IMR-90 (cell line): ENCODE measurements around the gene TMEM41A. TPM values are rescaled to one million over a fixed set of nuclear protein-coding genes. Genes with fewer than 3 reads are reported as not detected.

Experiments used
- ATAC-seq: fragments of 200-7000 bp; cut with Tn5 transposase; 2 replicates; pipeline ENCODE4 v1.9.1; 2020; ENCODE audit warnings: low read depth, mild to moderate bottlenecking, moderate library complexity
- BruUV-seq: library from RNA; stranded (reverse); fragments of 400-500 nt; replicated peaks from 2 replicates; lab custom pipeline; 2021; lab: Mats Ljungman, UMichigan
- CTCF ChIA-PET: fragments of 300-600 bp; formaldehyde crosslinking; extraction: SDS; loops from one replicate; lab custom pipeline; 2021; ENCODE audit warnings: antibody characterized with exemption; lab: Yijun Ruan, JAX
- POLR2A ChIA-PET: fragments of 300-600 bp; sonication (Branson Sonifier 250); formaldehyde crosslinking; loops from one replicate; lab custom pipeline; 2022; ENCODE audit warnings: antibody characterized with exemption; ENCODE audit not compliant: unreplicated experiment; lab: Charles Lee
- DNase-seq: peaks from one replicate; pipeline ENCODE4 v3.0.0; 2013
- H2AFZ ChIP-seq: replicated peaks from 2 replicates; pipeline ENCODE3; 2013; ENCODE audit warnings: low read length, mild to moderate bottlenecking; ENCODE audit not compliant: poor library complexity
- H2AK5ac ChIP-seq: 2 replicates; pipeline ENCODE4 v1.6.1; 2013; ENCODE audit warnings: low read depth, low read length, inconsistent platforms
- H2AK9ac ChIP-seq: replicated peaks from 2 replicates; pipeline ENCODE3; 2013; ENCODE audit warnings: mild to moderate bottlenecking, low read depth, low read length, moderate library complexity; ENCODE audit not compliant: poor library complexity
- H2BK120ac ChIP-seq: 2 replicates; pipeline ENCODE4 v1.6.1; 2013; ENCODE audit warnings: low read depth, low read length, inconsistent platforms
- H2BK15ac ChIP-seq: 3 replicates; pipeline ENCODE4 v1.6.1; 2013; ENCODE audit warnings: low read depth, low read length, inconsistent platforms
- H2BK20ac ChIP-seq: 2 replicates; pipeline ENCODE4 v1.6.1; 2013; ENCODE audit warnings: low read depth, mild to moderate bottlenecking, inconsistent platforms, low read length, moderate library complexity
- H2BK5ac ChIP-seq: 2 replicates; pipeline ENCODE4 v1.6.1; 2013; ENCODE audit warnings: mild to moderate bottlenecking, low read depth, low read length, inconsistent platforms; ENCODE audit not compliant: poor library complexity, severe bottlenecking
- H3K14ac ChIP-seq: replicated peaks from 2 replicates; pipeline ENCODE4 v1.6.1; 2013; ENCODE audit warnings: low read depth, low read length, inconsistent platforms
- H3K18ac ChIP-seq: 2 replicates; pipeline ENCODE4 v1.6.1; 2013; ENCODE audit warnings: low read depth, low read length, control low read depth
- H3K23ac ChIP-seq: 2 replicates; pipeline ENCODE4 v1.6.1; 2013; ENCODE audit warnings: low read depth, low read length, inconsistent platforms
- H3K27ac ChIP-seq: 2 replicates; pipeline ENCODE4 v1.5.1; 2013; ENCODE audit warnings: mild to moderate bottlenecking, control low read depth, low read length; ENCODE audit not compliant: insufficient read depth
- H3K27me3 ChIP-seq: 2 replicates; pipeline ENCODE4 v1.6.1; 2013; ENCODE audit warnings: low read length; ENCODE audit not compliant: control insufficient read depth, insufficient read depth
- H3K36me3 ChIP-seq: 2 replicates; pipeline ENCODE4 v1.6.1; 2013; ENCODE audit warnings: low read length, mixed read lengths; ENCODE audit not compliant: control insufficient read depth, insufficient read depth
- H3K4ac ChIP-seq: 2 replicates; pipeline ENCODE4 v1.6.1; 2013; ENCODE audit warnings: low read depth, low read length, inconsistent platforms
- H3K4me1 ChIP-seq: 2 replicates; pipeline ENCODE4 v1.6.1; 2013; ENCODE audit warnings: low read length, mixed read lengths; ENCODE audit not compliant: control insufficient read depth, insufficient read depth
- H3K4me2 ChIP-seq: 2 replicates; pipeline ENCODE4 v1.6.1; 2013; ENCODE audit warnings: low read depth, mild to moderate bottlenecking, control low read depth, low read length, moderate library complexity
- H3K4me3 ChIP-seq: 2 replicates; pipeline ENCODE4 v1.5.1; 2013; ENCODE audit warnings: low read depth, mild to moderate bottlenecking, control low read depth, low read length, moderate library complexity; ENCODE audit not compliant: insufficient read depth
- H3K56ac ChIP-seq: 2 replicates; pipeline ENCODE4 v1.6.1; 2013; ENCODE audit warnings: low read length, inconsistent platforms; ENCODE audit not compliant: insufficient read depth; ENCODE audit errors: extremely low read depth
- H3K79me1 ChIP-seq, 2 experiments: 2 replicates each; pipeline ENCODE4 v1.6.1; 2013; ENCODE audit warnings: low read length in 2 of 2, inconsistent platforms in 1 of 2, low read depth in 1 of 2
- H3K9ac ChIP-seq: 2 replicates; pipeline ENCODE4 v1.6.1; 2013; ENCODE audit warnings: low read depth, low read length, control low read depth
- H3K9me1 ChIP-seq: 2 replicates; pipeline ENCODE4 v1.6.1; 2013; ENCODE audit warnings: low read length, inconsistent platforms; ENCODE audit not compliant: insufficient read depth
- H3K9me3 ChIP-seq: 2 replicates; pipeline ENCODE4 v1.6.1; 2013; ENCODE audit warnings: low read length; ENCODE audit not compliant: control insufficient read depth, insufficient read depth
- H4K20me1 ChIP-seq: 2 replicates; pipeline ENCODE4 v1.6.1; 2013; ENCODE audit warnings: low read length, inconsistent platforms; ENCODE audit not compliant: insufficient read depth
- H4K5ac ChIP-seq: 2 replicates; pipeline ENCODE4 v1.6.1; 2013; ENCODE audit warnings: mild to moderate bottlenecking, low read depth, low read length, control low read depth
- H4K8ac ChIP-seq, 2 experiments: 2 replicates each; pipeline ENCODE4 v1.6.1; 2013; ENCODE audit warnings: low read depth in 2 of 2, low read length in 2 of 2, control low read depth in 1 of 2, inconsistent platforms in 1 of 2
- H4K91ac ChIP-seq: 2 replicates; pipeline ENCODE4 v1.6.1; 2013; ENCODE audit warnings: low read depth, low read length, inconsistent platforms; ENCODE audit not compliant: insufficient read depth
- CHD1 ChIP-seq: IDR thresholded peaks from 2 replicates; pipeline ENCODE4 v1.6.1; 2012; ENCODE audit warnings: low read depth, low read length, improper control_type of control experiment
- FOS ChIP-seq: fragments of 150-350 bp; IDR thresholded peaks from 2 replicates; pipeline ENCODE4 v1.6.1; 2016; ENCODE audit warnings: low read depth, low read length
- MAFK ChIP-seq: IDR thresholded peaks from 2 replicates; pipeline ENCODE4 v1.6.1; 2012; ENCODE audit warnings: low read depth, low read length, improper control_type of control experiment
- MAZ ChIP-seq: IDR thresholded peaks from 2 replicates; pipeline ENCODE4 v1.6.1; 2012; ENCODE audit warnings: low read depth, mild to moderate bottlenecking, low read length, improper control_type of control experiment, moderate library complexity, borderline replicate concordance
- MXI1 ChIP-seq: IDR thresholded peaks from 2 replicates; pipeline ENCODE4 v1.6.1; 2012; ENCODE audit warnings: low read depth, mild to moderate bottlenecking, low read length, moderate library complexity, borderline replicate concordance
- RFX5 ChIP-seq: IDR thresholded peaks from 2 replicates; pipeline ENCODE4 v1.8.0; 2012; ENCODE audit warnings: low read depth, mild to moderate bottlenecking, low read length, moderate library complexity
- WGBS, 2 experiments: methylation state at CpG; one replicate each; pipeline versions ENCODE4 v1.1.5 to v1.1.7; 2013; ENCODE audit warnings: missing lambda C conversion rate in 2 of 2; ENCODE audit not compliant: insufficient read length in 1 of 2; ENCODE audit errors: extremely low coverage in 2 of 2; 5-methylcytosine and 5-hydroxymethylcytosine counted together
- dilution Hi-C: fragments of 300-500 bp; cut with HindIII; formaldehyde crosslinking; loops from one replicate; pipeline ENCODE4 v1.14.3; 2018; ENCODE audit warnings: low sequenced_read_pairs; ENCODE audit not compliant: unreplicated experiment
- in situ Hi-C: fragments of 300-500 bp; cut with MboI; formaldehyde crosslinking; loops from 3 replicates; pipeline ENCODE4 v1.14.3; 2019; ENCODE audit warnings: low sequenced_read_pairs, inconsistent platforms, mixed read lengths
- intact Hi-C: fragments of 100-400 bp; cut with micrococcal nuclease; formaldehyde crosslinking; loops from 2 replicates; pipeline ENCODE4 v1.10.0; 2022
- polyA plus RNA-seq, 3 experiments: library from polyadenylated mRNA; depleted of rRNA; stranded (reverse); fragments of >200 nt; gene quantifications; 2 replicates each; pipeline ENCODE4 v1.2.3, GENCODE V29; 2012; ENCODE audit warnings: low replicate concordance in 1 of 3
- total RNA-seq: library from RNA; depleted of rRNA; stranded (reverse); fragments of >200 nt; gene quantifications from 2 replicates; pipeline ENCODE4 v1.2.3, GENCODE V29; 2012
- TF ChIP-seq, protein P1 (sequence below): conservative IDR thresholded peaks from 2 replicates; pipeline ENCODE4 v1.5.1; 2012; ENCODE audit warnings: mild to moderate bottlenecking, low read depth, low read length, improper control_type of control experiment
- TF ChIP-seq, protein P2 (sequence below): fragments of 150-350 bp; IDR thresholded peaks from 2 replicates; pipeline ENCODE4 v1.6.1; 2016; ENCODE audit warnings: low read depth, mild to moderate bottlenecking, low read length, moderate library complexity, borderline replicate concordance

TMEM41A gene
- total and polyA plus RNA-seq, 2 of the 4 experiments (the other 2 are of a cell fraction), result 10.6 to 12.5 TPM

- Histone ChIP-seq H4K91ac (no peak overlapping the region), H2BK15ac (no peak overlapping the region), H4K20me1 (no peaks in the 10 kb centered on the region), H3K9ac (no peak overlapping the region), H3K23ac (no peak overlapping the region), H3K27me3 (no peaks in the 10 kb centered on the region), H4K8ac (no peak overlapping the region), H2BK20ac (no peak overlapping the region), H4K5ac (no peak overlapping the region), H3K14ac (no peak overlapping the region), H2AK9ac (no peak overlapping the region), H3K27ac (no peak overlapping the region), H3K36me3 (peaks cover 12% of the 10 kb centered on the region), H2AK5ac (no peak overlapping the region), H3K9me1 (peaks cover 3% of the 10 kb centered on the region; the same call in 1 of the 2 replicates), H3K4me1 (no peaks in the 10 kb centered on the region), H2BK5ac (no peak overlapping the region), H3K4me2 (no peak overlapping the region), H3K9me3 (no peaks in the 10 kb centered on the region), H3K56ac (no peak overlapping the region), H2BK120ac (no peak overlapping the region), H3K4me3 (no peak overlapping the region), H3K4ac (no peak overlapping the region), H3K79me1 (0 out of 4 replicates have a peak, but pooled peaks cover 0 to 4% of the 10 kb centered on the region in 2 experiments), H2AFZ (no peak overlapping the region), H3K18ac (no peak overlapping the region)
- no peak for ATAC-seq
- TF ChIP-seq MAFK (no peak), MAZ (no peak), FOS (no peak), CHD1 (no peak), RFX5 (no peak), MXI1 (no peak)
- TF ChIP-seq, protein P1, sequence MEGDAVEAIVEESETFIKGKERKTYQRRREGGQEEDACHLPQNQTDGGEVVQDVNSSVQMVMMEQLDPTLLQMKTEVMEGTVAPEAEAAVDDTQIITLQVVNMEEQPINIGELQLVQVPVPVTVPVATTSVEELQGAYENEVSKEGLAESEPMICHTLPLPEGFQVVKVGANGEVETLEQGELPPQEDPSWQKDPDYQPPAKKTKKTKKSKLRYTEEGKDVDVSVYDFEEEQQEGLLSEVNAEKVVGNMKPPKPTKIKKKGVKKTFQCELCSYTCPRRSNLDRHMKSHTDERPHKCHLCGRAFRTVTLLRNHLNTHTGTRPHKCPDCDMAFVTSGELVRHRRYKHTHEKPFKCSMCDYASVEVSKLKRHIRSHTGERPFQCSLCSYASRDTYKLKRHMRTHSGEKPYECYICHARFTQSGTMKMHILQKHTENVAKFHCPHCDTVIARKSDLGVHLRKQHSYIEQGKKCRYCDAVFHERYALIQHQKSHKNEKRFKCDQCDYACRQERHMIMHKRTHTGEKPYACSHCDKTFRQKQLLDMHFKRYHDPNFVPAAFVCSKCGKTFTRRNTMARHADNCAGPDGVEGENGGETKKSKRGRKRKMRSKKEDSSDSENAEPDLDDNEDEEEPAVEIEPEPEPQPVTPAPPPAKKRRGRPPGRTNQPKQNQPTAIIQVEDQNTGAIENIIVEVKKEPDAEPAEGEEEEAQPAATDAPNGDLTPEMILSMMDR, result no peak
- TF ChIP-seq, protein P2, sequence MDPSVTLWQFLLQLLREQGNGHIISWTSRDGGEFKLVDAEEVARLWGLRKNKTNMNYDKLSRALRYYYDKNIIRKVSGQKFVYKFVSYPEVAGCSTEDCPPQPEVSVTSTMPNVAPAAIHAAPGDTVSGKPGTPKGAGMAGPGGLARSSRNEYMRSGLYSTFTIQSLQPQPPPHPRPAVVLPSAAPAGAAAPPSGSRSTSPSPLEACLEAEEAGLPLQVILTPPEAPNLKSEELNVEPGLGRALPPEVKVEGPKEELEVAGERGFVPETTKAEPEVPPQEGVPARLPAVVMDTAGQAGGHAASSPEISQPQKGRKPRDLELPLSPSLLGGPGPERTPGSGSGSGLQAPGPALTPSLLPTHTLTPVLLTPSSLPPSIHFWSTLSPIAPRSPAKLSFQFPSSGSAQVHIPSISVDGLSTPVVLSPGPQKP, result no peak
- CTCF ChIA-PET, result interaction anchor here (0.6 kb wide), 1 partner anchor 70 kb away, joined by 5 read pairs; no protein-coding TSS in a partner anchor
- in situ Hi-C loops, result no loop called here
- POLR2A ChIA-PET, result no interaction called here
- BruUV-seq, result no TSS peak
- WGBS, 2 experiments, result 60% methylated on average over 1 of the region's 5 CpGs; no CpG with 5 or more reads in 1 of the 2 experiments
- intact Hi-C loops, result no loop called here
- dilution Hi-C loops, result no loop called here
- DNase-seq, result no peak
Measured at GRCh38 chr3:185486394-185486793, 12.4 kb downstream of the TMEM41A start.
